GM18909 (cell line): ENCODE results near the gene MYH15.

Experiments
- ATAC-seq: cut with Tn5 transposase; IDR thresholded peaks from one replicate; pipeline ENCODE4 v1.9.1; 2021; ENCODE audit warnings: mild to moderate bottlenecking; ENCODE audit not compliant: unreplicated experiment, poor library complexity

The MYH15 gene

GRCh38 chr3:108510496-108510895 is at the start of gene MYH15:
Gene MYH15 (minus strand): TSS chr3:108510596. CDS start chr3:108510530, 66 bp downstream.
- ATAC-seq = no peak

GRCh38 chr3:108555966-108556581 is 45.7 kb upstream of the MYH15 start:
- ATAC-seq = no peak

- no peak for ATAC-seq
Measured at GRCh38 chr3:108554913-108555571, 44.6 kb upstream of the MYH15 start.

DNA sequence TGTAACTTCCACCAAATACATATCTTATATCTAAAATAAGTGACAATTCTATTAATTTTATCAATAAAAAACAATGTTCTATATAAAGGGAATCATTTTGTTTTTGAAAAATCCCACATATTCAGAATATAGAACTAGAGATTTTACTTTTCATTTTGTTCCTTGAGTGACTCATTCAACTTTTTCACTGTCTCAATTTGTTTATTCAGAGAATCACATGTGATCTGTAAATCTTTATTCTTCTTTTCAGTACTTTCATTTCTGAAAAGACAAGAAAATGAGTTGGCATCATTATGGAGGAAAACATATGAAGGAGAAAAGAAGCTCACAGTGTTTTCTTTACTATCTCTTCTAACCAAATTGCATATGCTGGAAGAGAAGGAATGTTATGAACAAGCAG is 43.8 kb upstream of the MYH15 start:
- ATAC-seq = no peak

GRCh38 chr3:108552267-108553159 is 42.1 kb upstream of the MYH15 start:
- ATAC-seq = peak; percentile 66

DNA sequence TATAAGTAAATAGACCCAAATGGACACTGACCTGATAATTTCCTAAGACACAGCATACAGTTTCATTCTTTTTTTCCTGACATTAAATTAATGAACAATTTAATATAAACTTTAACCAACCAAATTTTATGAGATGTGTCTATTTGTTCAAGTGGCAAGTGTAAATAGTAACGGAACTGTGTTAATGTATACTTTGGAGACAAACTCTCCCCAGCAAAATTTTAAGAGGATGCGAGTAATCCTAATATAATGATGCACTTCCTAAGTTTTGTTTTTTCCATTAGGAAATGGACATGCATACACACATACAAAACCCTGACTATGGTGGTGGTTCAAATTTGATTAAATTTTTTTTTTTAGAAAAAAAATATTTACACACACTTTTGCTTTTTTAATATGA is 38.5 kb upstream of the MYH15 start:
- no peak for ATAC-seq

DNA sequence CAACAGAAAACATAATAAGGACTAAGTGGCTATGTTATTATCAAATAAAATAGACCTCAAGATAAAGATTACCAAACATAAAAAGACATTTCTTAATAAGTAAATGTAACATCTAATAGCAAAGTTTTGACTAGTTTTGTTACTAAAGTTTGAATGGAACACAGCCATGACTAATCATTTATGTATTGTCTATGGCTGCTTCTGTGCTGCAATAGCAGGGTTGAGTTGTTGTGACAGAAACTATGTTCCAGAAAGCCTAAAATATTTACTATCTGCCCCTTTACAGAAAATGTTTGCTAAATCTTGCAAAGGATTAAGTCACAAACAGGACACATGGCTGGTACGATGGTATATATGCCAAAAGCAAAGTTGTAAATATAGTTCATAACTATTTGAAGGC is 37.9 kb upstream of the MYH15 start:
- no peak for ATAC-seq

- peak; percentile 27 for ATAC-seq
Measured at GRCh38 chr3:108546692-108547091, 36.3 kb upstream of the MYH15 start.

DNA sequence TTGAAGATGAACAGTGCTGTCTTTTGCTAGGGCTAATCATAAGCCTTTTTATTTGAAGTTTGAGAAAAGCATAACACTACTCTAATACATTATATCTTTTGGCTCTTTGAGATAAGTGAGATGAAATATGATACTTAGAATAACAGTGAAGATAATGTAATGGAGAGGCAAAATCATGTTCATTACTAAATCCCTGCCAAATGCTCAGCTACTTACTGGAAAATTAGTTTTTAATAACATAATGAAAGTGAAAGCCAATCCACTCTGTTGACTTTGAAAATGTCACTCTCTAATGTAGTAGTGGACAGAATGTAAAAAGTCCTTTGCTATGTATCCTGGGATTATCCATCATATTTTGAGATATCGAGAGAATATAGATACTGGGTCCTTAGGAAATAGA is 35.9 kb upstream of the MYH15 start:
- ATAC-seq = peak; percentile 51

- no peak for ATAC-seq
Measured at GRCh38 chr3:108538083-108538482, 27.7 kb upstream of the MYH15 start.

DNA sequence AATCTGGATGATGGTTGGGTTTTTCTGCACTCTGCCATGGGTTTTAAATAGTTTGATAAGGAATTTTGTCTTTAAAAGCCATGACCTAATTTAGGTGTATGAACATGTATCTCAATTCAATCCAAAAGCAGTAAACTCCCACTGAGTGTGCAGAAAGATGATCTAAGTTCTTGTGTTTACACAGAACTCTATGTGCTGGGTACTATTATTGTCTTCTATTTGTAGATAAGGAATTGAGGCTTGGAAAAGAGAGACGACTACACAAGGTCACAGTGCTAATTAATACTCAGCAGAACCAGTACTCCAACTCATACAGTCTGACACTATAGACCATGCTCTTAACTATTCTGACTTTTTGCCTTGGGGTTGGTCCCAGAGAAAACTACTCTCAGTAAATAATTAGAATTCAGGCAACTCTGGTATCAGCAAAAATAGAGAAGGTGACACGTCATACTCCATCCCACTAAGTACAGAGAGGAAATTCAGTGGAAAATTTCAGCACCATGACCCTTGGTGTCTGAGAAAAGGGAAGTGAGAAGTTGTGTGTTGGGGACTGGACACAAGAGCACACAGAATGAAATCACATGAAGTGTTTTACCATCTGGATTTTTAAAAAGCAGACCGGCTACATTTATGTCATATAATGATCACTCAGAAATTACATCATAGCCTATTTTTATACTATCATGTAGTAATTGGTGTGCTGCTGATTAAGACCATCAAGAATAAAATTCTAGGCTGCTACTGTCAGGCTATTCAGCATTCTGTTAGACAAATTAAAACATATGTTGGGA is 18.3 kb upstream of the MYH15 start:
- peak; percentile 96 for ATAC-seq

- ATAC-seq = no peak
Measured at GRCh38 chr3:108527817-108528216, 17.4 kb upstream of the MYH15 start.

DNA sequence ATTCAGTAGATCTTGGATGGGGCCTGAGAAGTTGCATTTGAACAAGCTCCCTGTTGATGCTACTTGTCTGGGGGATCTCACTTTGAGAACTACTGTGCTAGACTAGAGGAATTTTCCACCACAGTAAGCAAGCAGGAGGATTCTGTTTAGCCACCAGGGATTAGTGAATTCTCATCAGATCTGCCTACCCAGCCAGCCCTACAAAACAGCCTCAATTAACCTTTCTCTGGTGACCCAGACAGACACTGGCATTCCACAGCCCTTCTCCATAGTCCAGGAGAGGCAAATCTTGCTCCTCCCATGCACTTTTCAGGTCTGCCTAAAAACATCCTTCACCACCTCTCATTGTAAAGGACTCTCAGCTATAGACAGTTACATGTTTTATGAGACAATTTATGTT is 16.7 kb upstream of the MYH15 start:
- ATAC-seq = no peak

- ATAC-seq = no peak
Measured at GRCh38 chr3:108525971-108526370, 15.6 kb upstream of the MYH15 start.

GRCh38 chr3:108525256-108525655 is 14.9 kb upstream of the MYH15 start:
- no peak for ATAC-seq

GRCh38 chr3:108524537-108524936 is 14.1 kb upstream of the MYH15 start:
- ATAC-seq = no peak

DNA sequence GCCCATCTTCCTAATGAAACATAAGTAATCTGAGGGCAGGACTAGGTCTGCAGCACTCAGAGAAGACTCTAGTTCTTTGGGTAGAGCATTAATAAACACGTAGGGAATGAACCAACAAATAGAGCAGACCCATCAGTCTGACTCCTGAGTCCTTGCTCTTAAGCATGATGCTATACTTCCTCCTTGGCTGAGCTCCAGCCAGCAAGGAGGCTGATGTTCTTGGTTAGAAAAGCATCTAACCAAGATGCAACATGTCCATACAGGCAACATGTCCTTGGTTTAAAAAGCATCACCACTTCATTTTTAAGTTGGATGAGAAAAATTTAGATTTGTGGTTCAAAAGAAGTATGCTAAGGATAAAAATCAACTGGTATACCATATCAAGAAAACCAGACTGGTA is 8.5 kb upstream of the MYH15 start:
- no peak for ATAC-seq

GRCh38 chr3:108516881-108517280 is 6.5 kb upstream of the MYH15 start:
- ATAC-seq = no peak

GRCh38 chr3:108513961-108514360 is 3.6 kb upstream of the MYH15 start:
- ATAC-seq = no peak

DNA sequence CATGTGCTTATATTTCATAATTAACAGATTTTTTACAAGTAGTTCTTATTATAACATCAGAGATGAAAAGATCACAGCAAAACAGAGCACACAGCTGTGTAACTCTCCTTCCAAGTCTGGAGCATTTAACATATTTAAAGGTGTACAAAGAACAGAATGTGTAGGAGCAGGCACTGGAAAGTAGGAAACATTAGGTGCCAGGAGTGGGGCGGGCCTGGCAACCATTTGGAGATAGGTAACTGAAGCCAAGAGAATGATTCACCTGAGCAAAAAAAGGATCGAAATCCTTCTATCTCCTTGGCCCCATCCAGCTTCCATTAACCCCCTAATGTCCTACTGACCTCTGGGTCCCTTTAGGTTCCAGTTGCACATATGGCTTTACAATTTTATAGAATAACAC is 2.3 kb upstream of the MYH15 start:
- no peak for ATAC-seq
